Breast epithelium (tissue), 3 donors: Measurements from ENCODE around the gene ZNF560.

Experiments
- CTCF ChIP-seq, 3 donors: fragments of 450-650 bp; IDR thresholded peaks; one replicate each; pipeline ENCODE4 v1.5.1; 2016 to 2017; ENCODE audit warnings: antibody characterized with exemption in 3 of 3, mild to moderate bottlenecking in 3 of 3, moderate library complexity in 3 of 3
- POLR2A ChIP-seq: fragments of 450-650 bp; IDR thresholded peaks from one replicate; pipeline ENCODE4 v1.6.1; 2016; ENCODE audit warnings: antibody characterized with exemption, mild to moderate bottlenecking, moderate library complexity
- POLR2AphosphoS5 ChIP-seq, 3 donors: sonication (generic); formaldehyde crosslinking; IDR thresholded peaks; one replicate each; pipeline ENCODE4 v1.6.1; 2017; ENCODE audit warnings: antibody characterized with exemption in 3 of 3

- TF ChIP-seq POLR2A (no peak), CTCF (IDR thresholded peaks at IDR 0.05) (no peak), POLR2AphosphoS5 (IDR thresholded peaks at IDR 0.05) (no peak)
Observed at GRCh38 chr19:9494096-9494495, 4.3 kb downstream of the ZNF560 start.
